Endothelial cell of umbilical vein (primary cell): ENCODE data around the gene LENEP. TPM values are rescaled to one million over a fixed set of nuclear protein-coding genes. Genes with fewer than 3 reads are reported as not detected.

Experiments
- BruUV-seq: library from RNA; stranded (reverse); fragments of 400-500 nt; replicated peaks from 2 replicates; lab custom pipeline; 2021; lab: Mats Ljungman, UMichigan
- CTCF ChIA-PET: fragments of 300-600, 350-600 bp; sonication (Branson Sonifier 250); formaldehyde crosslinking; loops from one replicate; lab custom pipeline; 2021; ENCODE audit warnings: antibody characterized with exemption, inconsistent platforms; lab: Charles Lee
- POLR2A ChIA-PET: fragments of 300-600, 350-600 bp; sonication (Branson Sonifier 250); formaldehyde crosslinking; loops from one replicate; lab custom pipeline; 2021; ENCODE audit warnings: antibody characterized with exemption, inconsistent platforms; lab: Charles Lee
- DNase-seq: peaks from one replicate; pipeline ENCODE4 v3.0.0-alpha.2; 2011; ENCODE audit warnings: low read depth, low spot score
- FAIRE-seq: peaks from 2 replicates; lab custom pipeline; 2011; peaks lifted over from hg19 to GRCh38; lab: Jason Lieb, UNC
- H2AFZ ChIP-seq: 2 replicates; pipeline ENCODE4 v1.6.0; 2012; ENCODE audit warnings: low read depth, low read length, control low read depth, inconsistent platforms
- H3K27ac ChIP-seq: 2 replicates; pipeline ENCODE4 v1.5.1; 2011; ENCODE audit warnings: low read depth, mild to moderate bottlenecking, control low read depth, low read length, moderate library complexity; ENCODE audit not compliant: insufficient read depth
- H3K27me3 ChIP-seq, 2 experiments: 2 replicates each; pipeline versions ENCODE4 v1.6.0 to v1.6.1; 2011; ENCODE audit warnings: low read length in 2 of 2, mixed read lengths in 1 of 2; ENCODE audit not compliant: control insufficient read depth in 2 of 2, insufficient read depth in 2 of 2
- H3K36me3 ChIP-seq, 2 experiments: 2 replicates in 1 of 2; 3 replicates in 1 of 2; pipeline ENCODE4 v1.5.1; 2011; ENCODE audit warnings: low read length in 2 of 2, mild to moderate bottlenecking in 1 of 2, moderate library complexity in 1 of 2; ENCODE audit not compliant: control insufficient read depth in 2 of 2, insufficient read depth in 2 of 2; ENCODE audit errors: extremely low read depth in 1 of 2
- H3K4me1 ChIP-seq: 3 replicates; pipeline ENCODE4 v1.5.1; 2011; ENCODE audit warnings: mild to moderate bottlenecking, low read length; ENCODE audit not compliant: control insufficient read depth, insufficient read depth; ENCODE audit errors: extremely low read depth
- H3K4me2 ChIP-seq: 2 replicates; pipeline ENCODE4 v1.6.1; 2011; ENCODE audit warnings: low read length, control low read depth, mixed read lengths; ENCODE audit not compliant: insufficient read depth
- H3K4me3 ChIP-seq, 3 experiments: fragments of 200-600 bp in 1 of 3; sonication (generic), shearing (Covaris generic) in 1 of 3; replicated peaks in 1 of 3; 2 replicates each; pipeline ENCODE4 v1.5.1; 2011 to 2016; ENCODE audit warnings: control low read depth in 3 of 3, low read length in 3 of 3, mild to moderate bottlenecking in 2 of 3, inconsistent platforms in 1 of 3, low read depth in 1 of 3, moderate library complexity in 1 of 3; ENCODE audit not compliant: insufficient read depth in 1 of 3
- H3K79me2 ChIP-seq: 2 replicates; pipeline ENCODE4 v1.6.0; 2012; ENCODE audit warnings: low read length, inconsistent platforms; ENCODE audit not compliant: control insufficient read depth, insufficient read depth
- H3K9ac ChIP-seq: replicated peaks from 2 replicates; pipeline ENCODE3; 2011; ENCODE audit warnings: low read length, control low read depth; ENCODE audit not compliant: insufficient read depth; ENCODE audit errors: extremely low read depth
- H3K9me1 ChIP-seq: replicated peaks from 3 replicates; pipeline ENCODE4 v1.6.0; 2011; ENCODE audit warnings: mild to moderate bottlenecking, low read length; ENCODE audit not compliant: control insufficient read depth, insufficient read depth; ENCODE audit errors: extremely low read depth
- H3K9me3 ChIP-seq: replicated peaks from 2 replicates; pipeline ENCODE4 v1.5.1; 2012; ENCODE audit warnings: low read length, inconsistent platforms; ENCODE audit not compliant: control insufficient read depth, insufficient read depth
- H4K20me1 ChIP-seq: replicated peaks from 2 replicates; pipeline ENCODE3; 2011; ENCODE audit warnings: mild to moderate bottlenecking, low read length; ENCODE audit not compliant: control insufficient read depth, insufficient read depth; ENCODE audit errors: extremely low read depth
- EZH2 ChIP-seq: IDR thresholded peaks from 2 replicates; pipeline ENCODE4 v1.6.1; 2012; ENCODE audit warnings: borderline replicate concordance, low read depth, mild to moderate bottlenecking, moderate library complexity, low read length, inconsistent platforms; ENCODE audit not compliant: severe bottlenecking
- FOS ChIP-seq: IDR thresholded peaks from 2 replicates; pipeline ENCODE4 v1.6.1; 2011; ENCODE audit warnings: mild to moderate bottlenecking, low read length, moderate library complexity, borderline replicate concordance; ENCODE audit not compliant: insufficient read depth
- GATA2 ChIP-seq: IDR thresholded peaks from 2 replicates; pipeline ENCODE4 v1.7.0; 2011; ENCODE audit warnings: low read depth, mild to moderate bottlenecking, moderate library complexity, mixed read lengths, low read length; ENCODE audit not compliant: insufficient read length, insufficient read depth
- JUN ChIP-seq: IDR thresholded peaks from 2 replicates; pipeline ENCODE4 v1.6.1; 2011; ENCODE audit warnings: borderline replicate concordance, low read depth; ENCODE audit not compliant: insufficient read length, insufficient read depth
- MYC ChIP-seq: IDR thresholded peaks from one replicate; pipeline ENCODE4 v1.6.1; 2011; ENCODE audit warnings: mild to moderate bottlenecking, low read depth, low read length
- POLR2A ChIP-seq: IDR thresholded peaks from 2 replicates; pipeline ENCODE4 v1.6.1; 2012; ENCODE audit warnings: low read depth, mild to moderate bottlenecking, control low read depth, low read length
- POLR2AphosphoS5 ChIP-seq: IDR thresholded peaks from 2 replicates; pipeline ENCODE4 v1.6.1; 2012; ENCODE audit warnings: low read depth, mild to moderate bottlenecking, control low read depth, low read length, moderate library complexity; ENCODE audit not compliant: insufficient read depth
- dilution Hi-C: fragments of 300-500 bp; cut with MboI; formaldehyde crosslinking; loops from one replicate; pipeline ENCODE4 v1.15.0; 2019; ENCODE audit warnings: low sequenced_read_pairs; ENCODE audit not compliant: extremely low pct_ligation_motif_present
- intact Hi-C: fragments of 100-400 bp; cut with micrococcal nuclease; formaldehyde crosslinking; loops from one replicate; pipeline ENCODE4 v1.10.0; 2022
- polyA plus RNA-seq, 4 experiments: library from polyadenylated mRNA; depleted of rRNA in 3 of 4; stranded (reverse) in 3 of 4; unstranded in 1 of 4; fragments of >200 nt; gene quantifications; 2 replicates each; pipeline versions ENCODE4 v1.2.1 to v1.2.3, GENCODE V29; 2011 to 2012; ENCODE audit warnings: missing spikeins in 1 of 4
- total RNA-seq: library from RNA; stranded (reverse); gene quantifications from 2 replicates; pipeline ENCODE4 v1.2.3, GENCODE V29; 2021
- TF ChIP-seq, protein P1 (sequence below), 2 donors: IDR thresholded peaks; 1 replicate in 1 of 2; 2 replicates in 1 of 2; pipeline ENCODE4 v1.5.1; 2011; ENCODE audit warnings: low read length in 2 of 2, mild to moderate bottlenecking in 2 of 2, moderate library complexity in 2 of 2, control low read depth in 1 of 2, inconsistent platforms in 1 of 2, low read depth in 1 of 2; ENCODE audit not compliant: insufficient read depth in 1 of 2; ENCODE audit errors: extremely low read depth in 1 of 2
- TF ChIP-seq, protein P2 (sequence below): IDR thresholded peaks from 2 replicates; pipeline ENCODE4 v1.6.1; 2011; ENCODE audit not compliant: insufficient read depth, insufficient read length

The LENEP gene
- total and polyA plus RNA-seq, 2 donors (not counting 3 experiments of a cell fraction or from before 2014, with no cell fraction given) = 0.64 TPM; not detected in 1

DNA sequence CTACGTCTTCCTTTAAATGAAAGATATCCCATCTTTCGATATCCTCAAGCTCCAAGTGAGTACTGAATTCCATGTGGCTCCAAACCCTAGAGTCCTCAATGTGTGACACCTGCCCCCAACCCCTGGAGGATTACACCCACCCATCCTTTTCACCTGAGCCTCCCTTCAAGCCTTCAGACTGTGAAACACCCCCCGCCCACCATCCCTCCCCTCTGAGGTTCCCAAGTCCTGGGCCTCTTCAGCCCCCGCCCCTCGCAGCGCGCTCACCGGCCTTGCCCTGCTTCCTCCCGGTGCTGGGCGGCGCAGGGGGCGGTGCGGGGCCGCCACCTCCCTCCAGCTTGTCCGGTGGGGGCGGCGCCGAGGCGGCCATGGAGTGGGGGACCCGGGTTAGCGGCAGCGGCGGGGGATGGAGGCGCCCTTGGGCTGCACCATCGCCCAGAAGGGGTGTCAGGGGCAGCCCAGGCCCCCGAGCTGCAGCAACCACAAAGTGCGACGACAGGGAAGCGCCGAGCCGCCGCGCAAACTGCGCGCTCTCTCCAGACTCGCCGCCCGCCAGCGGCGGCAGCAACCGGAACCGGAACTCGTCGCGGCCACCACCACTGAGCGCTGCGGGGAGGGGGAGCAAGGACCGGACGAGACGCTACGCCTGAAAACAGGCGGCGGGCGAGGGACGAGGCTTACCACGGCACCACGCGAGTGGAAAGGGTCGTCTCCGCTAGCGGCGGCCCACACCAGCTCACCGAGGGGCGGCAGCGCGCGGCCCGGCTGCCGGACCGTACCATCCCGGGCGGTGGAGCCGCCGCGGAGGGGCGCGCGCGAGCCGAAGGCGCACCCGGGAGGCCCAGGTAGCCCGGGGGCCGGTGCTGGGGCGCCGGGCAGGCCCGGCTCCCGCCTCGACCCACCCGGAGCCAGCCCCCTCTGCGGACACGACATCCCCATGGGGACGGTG lies 31.9 kb upstream of the LENEP start, which contains the start of gene PYGO2:
Gene PYGO2 (minus strand): TSS at position 576 of the 949 bp plus-strand sequence. CDS start 206 bp downstream, at position 370.
- H3K9me1 ChIP-seq = no peaks in the 10 kb centered on the region
- peak; percentile 81 for DNase-seq
- peaks cover 27% of the 10 kb centered on the region for H3K4me1 ChIP-seq
- TF ChIP-seq, protein P1, sequence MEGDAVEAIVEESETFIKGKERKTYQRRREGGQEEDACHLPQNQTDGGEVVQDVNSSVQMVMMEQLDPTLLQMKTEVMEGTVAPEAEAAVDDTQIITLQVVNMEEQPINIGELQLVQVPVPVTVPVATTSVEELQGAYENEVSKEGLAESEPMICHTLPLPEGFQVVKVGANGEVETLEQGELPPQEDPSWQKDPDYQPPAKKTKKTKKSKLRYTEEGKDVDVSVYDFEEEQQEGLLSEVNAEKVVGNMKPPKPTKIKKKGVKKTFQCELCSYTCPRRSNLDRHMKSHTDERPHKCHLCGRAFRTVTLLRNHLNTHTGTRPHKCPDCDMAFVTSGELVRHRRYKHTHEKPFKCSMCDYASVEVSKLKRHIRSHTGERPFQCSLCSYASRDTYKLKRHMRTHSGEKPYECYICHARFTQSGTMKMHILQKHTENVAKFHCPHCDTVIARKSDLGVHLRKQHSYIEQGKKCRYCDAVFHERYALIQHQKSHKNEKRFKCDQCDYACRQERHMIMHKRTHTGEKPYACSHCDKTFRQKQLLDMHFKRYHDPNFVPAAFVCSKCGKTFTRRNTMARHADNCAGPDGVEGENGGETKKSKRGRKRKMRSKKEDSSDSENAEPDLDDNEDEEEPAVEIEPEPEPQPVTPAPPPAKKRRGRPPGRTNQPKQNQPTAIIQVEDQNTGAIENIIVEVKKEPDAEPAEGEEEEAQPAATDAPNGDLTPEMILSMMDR (IDR thresholded peaks at IDR 0.05; ENCODE audit: extremely low read depth in 1 of 2, insufficient read depth in 1 of 2, low read depth in 1 of 2, low read length in 2 of 2) = peak; percentile 35 to 65
- no peak for TF ChIP-seq JUN
- TF ChIP-seq MYC = no peak
- no peak for TF ChIP-seq EZH2
- TF ChIP-seq POLR2A = peak; percentile 84
- TF ChIP-seq POLR2AphosphoS5 = peak; percentile 99
- TF ChIP-seq GATA2 = no peak
- TF ChIP-seq, protein P2, sequence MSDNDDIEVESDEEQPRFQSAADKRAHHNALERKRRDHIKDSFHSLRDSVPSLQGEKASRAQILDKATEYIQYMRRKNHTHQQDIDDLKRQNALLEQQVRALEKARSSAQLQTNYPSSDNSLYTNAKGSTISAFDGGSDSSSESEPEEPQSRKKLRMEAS = no peak
- no peak for TF ChIP-seq FOS
- peaks cover 26% of the 10 kb centered on the region for H3K79me2 ChIP-seq
- H3K4me2 ChIP-seq = peak within 1 kb of the TSS; percentile 86
- intact Hi-C loops (loop anchor here (1.0 to 2.0 kb wide), 6 partner anchors 9 to 89 kb away; partner anchors contain the start of genes ADAM15, CKS1B, FLAD1 and SHC1), dilution Hi-C loops (no loop called here)
- peak within 1 kb of the TSS; percentile 83 for H3K9ac ChIP-seq
- no peaks in the 10 kb centered on the region for H4K20me1 ChIP-seq
- H3K4me3 ChIP-seq = peak within 1 kb of the TSS; percentile 71 to 78 (median 74)
- H3K9me3 ChIP-seq = no peaks in the 10 kb centered on the region
- no TSS peak for BruUV-seq
- H2AFZ ChIP-seq = peak within 1 kb of the TSS; percentile 76
- H3K36me3 ChIP-seq = peaks cover 17 to 40% of the 10 kb centered on the region in 2 experiments
- peak within 1 kb of the TSS; percentile 82 for H3K27ac ChIP-seq
- peak; percentile 87 for FAIRE-seq
- CTCF ChIA-PET = interaction anchor here (0.6 to 4.0 kb wide), 21 partner anchors 9 to 124 kb away, joined by 3 to 48 read pairs (median 4); partner anchors contain the start of genes ADAM15, FLAD1, LENEP and PMVK
- no peaks in the 10 kb centered on the region for H3K27me3 ChIP-seq
- POLR2A ChIA-PET = interaction anchor here (0.6 to 2.6 kb wide), 4 partner anchors 9 to 163 kb away, joined by 3 to 24 read pairs (median 6); partner anchors contain the start of gene SHC1
